ENCODE data around the gene FOXC1. TPM values are rescaled to one million over a fixed set of nuclear protein-coding genes. Genes with fewer than 3 reads are reported as not detected.
A peak's percentile ranks its signal among the peaks of the same experiment; 100 is the strongest.

Gene FOXC1
- total and polyA plus RNA-seq, 2 donors (not counting 1 experiment from before 2014, with no cell fraction given): 0.04 to 0.52 TPM

GRCh38 chr6:1618311-1619097, 8.8 kb downstream of the FOXC1 start:
- CTCF ChIA-PET: interaction anchor here (0.9 to 1.3 kb wide), 3 partner anchors 486 to 1077 kb away, joined by 3 to 4 read pairs (median 3); no protein-coding TSS in a partner anchor
- Mint-ChIP-seq H3K9me3 (ENCODE audit: insufficient read depth) (no peaks in the 10 kb centered on the region), H3K4me3 (peak overlapping the region; percentile 16), H3K27me3 (peaks cover 55% of the 10 kb centered on the region), H3K4me1 (peaks cover 8% of the 10 kb centered on the region), H3K27ac (no peak overlapping the region)
- Histone ChIP-seq H3K9me3 (ENCODE audit: control extremely low read depth in 1 of 3, control insufficient read depth in 2 of 3, insufficient read depth in 1 of 3, low read length in 2 of 3) (peaks cover 0 to 36% (median 6%) of the 10 kb centered on the region in 3 donors), H3K9ac (ENCODE audit: low read length) (no peak overlapping the region), H2AFZ (ENCODE audit: insufficient read depth, low read depth, low read length, poor library complexity, severe bottlenecking) (no peak overlapping the region), H3K4me2 (replicated peaks; ENCODE audit: low read depth, low read length, poor library complexity, severe bottlenecking) (no peak overlapping the region), H3K4me3 (ENCODE audit: control extremely low read depth in 1 of 5, extremely low read depth in 1 of 5, insufficient read depth in 1 of 5, low read depth in 2 of 5, low read length in 4 of 5) (no peak overlapping the region), H4K20me1 (ENCODE audit: control insufficient read depth, insufficient read depth, low read length, poor library complexity, severe bottlenecking) (peaks cover 6% of the 10 kb centered on the region), H3K27ac (ENCODE audit: low read length in 2 of 2) (no peak overlapping the region), H3K36me3 (replicated peaks in 1 of 2; ENCODE audit: control extremely low read depth in 1 of 2, control insufficient read depth in 1 of 2, extremely low read depth in 1 of 2, insufficient read depth in 2 of 2, low read length in 1 of 2) (no peaks in the 10 kb centered on the region), H3K79me2 (ENCODE audit: control insufficient read depth, insufficient read depth, low read length) (no peaks in the 10 kb centered on the region), H3K4me1 (ENCODE audit: control insufficient read depth in 2 of 2, insufficient read depth in 2 of 2, low read length in 2 of 2) (peaks cover 28 to 31% of the 10 kb centered on the region in 2 donors), H3K27me3 (replicated peaks in 1 of 4; ENCODE audit: control extremely low read depth in 1 of 4, control insufficient read depth in 3 of 4, insufficient read depth in 4 of 4, low read length in 3 of 4) (peaks cover 0 to 85% (median 57%) of the 10 kb centered on the region in 4 experiments)
- TF ChIP-seq EZH2 (IDR thresholded peaks at IDR 0.05; ENCODE audit: borderline replicate concordance, insufficient read depth, low read depth, low read length, poor library complexity, severe bottlenecking) (no peak), CTCF (IDR thresholded peaks at IDR 0.05) (no peak)
- WGBS (ENCODE audit: insufficient coverage): 70% methylated on average over 27 of the region's 31 CpGs
- no peak for ATAC-seq (ENCODE audit: low read depth)
- POLR2A ChIA-PET: no interaction called here
- intact Hi-C loops (cut with micrococcal nuclease): no loop called here
- no peak for DNase-seq

- H3K9me3 ChIP-seq (ENCODE audit: control extremely low read depth in 1 of 3, control insufficient read depth in 2 of 3, insufficient read depth in 1 of 3, low read length in 2 of 3): peaks cover 0 to 32% (median 0%) of the 10 kb centered on the region in 3 donors
- Mint-ChIP-seq H3K27ac (no peak overlapping the region), H3K4me3 (peak overlapping the region; percentile 69), H3K4me1 (peaks cover 8% of the 10 kb centered on the region), H3K27me3 (peaks cover 56% of the 10 kb centered on the region), H3K9me3 (ENCODE audit: insufficient read depth) (no peaks in the 10 kb centered on the region)
- no peaks in the 10 kb centered on the region for H3K36me3 ChIP-seq (replicated peaks in 1 of 2; ENCODE audit: control extremely low read depth in 1 of 2, control insufficient read depth in 1 of 2, extremely low read depth in 1 of 2, insufficient read depth in 2 of 2, low read length in 1 of 2)
- H4K20me1 ChIP-seq (ENCODE audit: control insufficient read depth, insufficient read depth, low read length, poor library complexity, severe bottlenecking): no peaks in the 10 kb centered on the region
- peaks cover 23 to 26% of the 10 kb centered on the region in 2 donors for H3K4me1 ChIP-seq (ENCODE audit: control insufficient read depth in 2 of 2, insufficient read depth in 2 of 2, low read length in 2 of 2)
- WGBS (ENCODE audit: insufficient coverage): 26% methylated on average over 34 of the region's 40 CpGs
- peaks cover 0 to 83% (median 53%) of the 10 kb centered on the region in 4 experiments for H3K27me3 ChIP-seq (replicated peaks in 1 of 4; ENCODE audit: control extremely low read depth in 1 of 4, control insufficient read depth in 3 of 4, insufficient read depth in 4 of 4, low read length in 3 of 4)
- H3K4me2 ChIP-seq (replicated peaks; ENCODE audit: low read depth, low read length, poor library complexity, severe bottlenecking): peak overlapping the region; percentile 82
- H3K4me3 ChIP-seq (ENCODE audit: control extremely low read depth in 1 of 5, extremely low read depth in 1 of 5, insufficient read depth in 1 of 5, low read depth in 2 of 5, low read length in 4 of 5): peak overlapping the region in 1 of 5 experiments; percentile 47
- no peak overlapping the region for H3K9ac ChIP-seq (ENCODE audit: low read length)
- ChIA-PET POLR2A (interaction anchor here (0.7 kb wide), 1 partner anchor 10 kb away, joined by 5 read pairs; no protein-coding TSS in a partner anchor), CTCF (no interaction called here)
- ATAC-seq (ENCODE audit: low read depth) (no peak), DNase-seq (no peak)
- no peaks in the 10 kb centered on the region for H3K79me2 ChIP-seq (ENCODE audit: control insufficient read depth, insufficient read depth, low read length)
- H3K27ac ChIP-seq (ENCODE audit: low read length in 2 of 2): no peak overlapping the region
- intact Hi-C loops (cut with micrococcal nuclease): no loop called here
- TF ChIP-seq EZH2 (IDR thresholded peaks at IDR 0.05; ENCODE audit: borderline replicate concordance, insufficient read depth, low read depth, low read length, poor library complexity, severe bottlenecking) (no peak), CTCF (IDR thresholded peaks at IDR 0.05) (no peak)
- H2AFZ ChIP-seq (ENCODE audit: insufficient read depth, low read depth, low read length, poor library complexity, severe bottlenecking): no peak overlapping the region
Measured at GRCh38 chr6:1619098-1619672, 9.5 kb downstream of the FOXC1 start.

Data from B cell (primary cell).